Astrocyte (in vitro differentiated cells and primary cell): ENCODE data around the gene EML1. TPM values are rescaled to one million over a fixed set of nuclear protein-coding genes. Genes with fewer than 3 reads are reported as not detected.

Source experiments
- DNase-seq: peaks from one replicate; pipeline ENCODE4 v3.0.0-alpha.2; 2010; ENCODE audit warnings: low read depth
- FAIRE-seq: peaks from 2 replicates; lab custom pipeline; 2011; peaks lifted over from hg19 to GRCh38; lab: Jason Lieb, UNC
- H2AFZ ChIP-seq: 2 replicates; pipeline ENCODE4 v1.6.0; 2012; ENCODE audit warnings: low read depth, low read length, inconsistent platforms
- H3K27ac ChIP-seq: 2 replicates; pipeline ENCODE4 v1.5.1; 2011; ENCODE audit warnings: low read depth, low read length, inconsistent platforms
- H3K27me3 ChIP-seq: 2 replicates; pipeline ENCODE4 v1.6.0; 2011; ENCODE audit warnings: low read length, inconsistent platforms; ENCODE audit not compliant: insufficient read depth
- H3K36me3 ChIP-seq: 2 replicates; pipeline ENCODE4 v1.5.1; 2011; ENCODE audit warnings: low read length, inconsistent platforms; ENCODE audit not compliant: insufficient read depth
- H3K4me1 ChIP-seq: 2 replicates; pipeline ENCODE4 v1.5.1; 2011; ENCODE audit warnings: low read length, inconsistent platforms; ENCODE audit not compliant: insufficient read depth
- H3K4me2 ChIP-seq: 2 replicates; pipeline ENCODE4 v1.6.0; 2012; ENCODE audit warnings: low read length, inconsistent platforms
- H3K4me3 ChIP-seq: 2 replicates; pipeline ENCODE4 v1.5.1; 2011; ENCODE audit warnings: low read depth, mild to moderate bottlenecking, low read length, inconsistent platforms; ENCODE audit not compliant: insufficient read depth
- H3K79me2 ChIP-seq: 2 replicates; pipeline ENCODE4 v1.6.0; 2012; ENCODE audit warnings: mild to moderate bottlenecking, low read length, inconsistent platforms; ENCODE audit not compliant: insufficient read depth
- H3K9ac ChIP-seq: 2 replicates; pipeline ENCODE4 v1.6.0; 2012; ENCODE audit warnings: mild to moderate bottlenecking, low read length, inconsistent platforms
- H3K9me3 ChIP-seq: 2 replicates; pipeline ENCODE4 v1.5.1; 2012; ENCODE audit warnings: low read depth, mild to moderate bottlenecking, low read length, inconsistent platforms; ENCODE audit not compliant: insufficient read depth
- H4K20me1 ChIP-seq: 2 replicates; pipeline ENCODE4 v1.6.0; 2012; ENCODE audit warnings: low read length, inconsistent platforms; ENCODE audit not compliant: insufficient read depth
- H3K27ac Mint-ChIP-seq: one replicate; pipeline ENCODE4 v1.8.0; 2021; ENCODE audit warnings: mild to moderate bottlenecking, mixed read lengths; ENCODE audit not compliant: unreplicated experiment
- H3K27me3 Mint-ChIP-seq: one replicate; pipeline ENCODE4 v1.8.0; 2021; ENCODE audit warnings: low read depth, mixed read lengths; ENCODE audit not compliant: unreplicated experiment
- H3K36me3 Mint-ChIP-seq: one replicate; pipeline ENCODE4 v1.8.0; 2021; ENCODE audit warnings: low read depth, mixed read lengths; ENCODE audit not compliant: unreplicated experiment
- H3K4me1 Mint-ChIP-seq: one replicate; pipeline ENCODE4 v1.8.0; 2021; ENCODE audit warnings: low read depth, mixed read lengths; ENCODE audit not compliant: unreplicated experiment
- H3K4me3 Mint-ChIP-seq: one replicate; pipeline ENCODE4 v1.8.0; 2021; ENCODE audit warnings: mild to moderate bottlenecking, moderate library complexity, mixed read lengths; ENCODE audit not compliant: unreplicated experiment
- H3K9me3 Mint-ChIP-seq: one replicate; pipeline ENCODE4 v1.8.0; 2021; ENCODE audit warnings: mild to moderate bottlenecking, mixed read lengths; ENCODE audit not compliant: unreplicated experiment
- CTCF ChIP-seq: IDR thresholded peaks from 2 replicates; pipeline ENCODE4 v1.5.1; 2011; ENCODE audit warnings: low read depth, mild to moderate bottlenecking, inconsistent platforms, low read length, moderate library complexity; ENCODE audit not compliant: insufficient read depth
- EZH2 ChIP-seq: IDR thresholded peaks from 2 replicates; pipeline ENCODE4 v1.6.1; 2012; ENCODE audit warnings: mild to moderate bottlenecking, low read length, inconsistent platforms; ENCODE audit not compliant: insufficient read depth
- total RNA-seq: library from RNA; stranded (reverse); gene quantifications from 2 replicates; pipeline ENCODE4 v1.2.1, GENCODE V29; 2021

Gene EML1
- total RNA-seq, 1 donor from 2014 or later, result 17.1 TPM

- H3K79me2 ChIP-seq, result no peaks in the 10 kb centered on the region
- H3K4me1 Mint-ChIP-seq, result peaks cover 24% of the 10 kb centered on the region
- peak; percentile 95 for FAIRE-seq
- H3K36me3 ChIP-seq, result peaks cover 4% of the 10 kb centered on the region
- H3K4me3 Mint-ChIP-seq, result no peak overlapping the region
- H3K9me3 Mint-ChIP-seq, result peaks cover 2% of the 10 kb centered on the region
- no peaks in the 10 kb centered on the region for H3K27me3 ChIP-seq
- peak overlapping the region; percentile 35 for H2AFZ ChIP-seq
- H3K27ac ChIP-seq, result peak overlapping the region; percentile 66
- H3K4me2 ChIP-seq, result peak overlapping the region; percentile 60
- H3K36me3 Mint-ChIP-seq, result peaks cover 14% of the 10 kb centered on the region
- peaks cover 22% of the 10 kb centered on the region for H3K4me1 ChIP-seq
- H3K27ac Mint-ChIP-seq, result peak overlapping the region; percentile 95
- DNase-seq, result peak; percentile 91
- peak overlapping the region; percentile 52 for H3K9ac ChIP-seq
- TF ChIP-seq CTCF (no peak), EZH2 (no peak)
- no peaks in the 10 kb centered on the region for H3K9me3 ChIP-seq
- H3K4me3 ChIP-seq, result no peak overlapping the region
- no peaks in the 10 kb centered on the region for H3K27me3 Mint-ChIP-seq
- no peaks in the 10 kb centered on the region for H4K20me1 ChIP-seq
These were observed 117.4 kb downstream of the EML1 start for GRCh38 chr14:99910337-99911309.

- peaks cover 2% of the 10 kb centered on the region for H3K9me3 Mint-ChIP-seq
- H3K27ac ChIP-seq, result no peak overlapping the region
- H2AFZ ChIP-seq, result no peak overlapping the region
- H3K36me3 Mint-ChIP-seq, result peaks cover 6% of the 10 kb centered on the region
- no peak overlapping the region for H3K4me3 ChIP-seq
- H3K4me3 Mint-ChIP-seq, result no peak overlapping the region
- H3K9ac ChIP-seq, result no peak overlapping the region
- no peak overlapping the region for H3K4me2 ChIP-seq
- H3K79me2 ChIP-seq, result no peaks in the 10 kb centered on the region
- no peaks in the 10 kb centered on the region for H3K27me3 ChIP-seq
- H3K4me1 Mint-ChIP-seq, result peaks cover 10% of the 10 kb centered on the region
- TF ChIP-seq CTCF (no peak), EZH2 (no peak)
- DNase-seq (no peak), FAIRE-seq (no peak)
- no peaks in the 10 kb centered on the region for H4K20me1 ChIP-seq
- peaks cover 8% of the 10 kb centered on the region for H3K4me1 ChIP-seq
- no peaks in the 10 kb centered on the region for H3K9me3 ChIP-seq
- peaks cover 4% of the 10 kb centered on the region for H3K27me3 Mint-ChIP-seq
- H3K36me3 ChIP-seq, result peaks cover 15% of the 10 kb centered on the region
- no peak overlapping the region for H3K27ac Mint-ChIP-seq
These were observed 122.3 kb downstream of the EML1 start for GRCh38 chr14:99915305-99916090.
